Astrocyte (in vitro differentiated cells and primary cell): ENCODE measurements around the gene SLC27A2. TPM values are rescaled to one million over a fixed set of nuclear protein-coding genes. Genes with fewer than 3 reads are reported as not detected.

Experiments used
- DNase-seq: peaks from one replicate; pipeline ENCODE4 v3.0.0-alpha.2; 2010; ENCODE audit warnings: low read depth
- FAIRE-seq: peaks from 2 replicates; lab custom pipeline; 2011; peaks lifted over from hg19 to GRCh38; lab: Jason Lieb, UNC
- H2AFZ ChIP-seq: 2 replicates; pipeline ENCODE4 v1.6.0; 2012; ENCODE audit warnings: low read depth, low read length, inconsistent platforms
- H3K27ac ChIP-seq: 2 replicates; pipeline ENCODE4 v1.5.1; 2011; ENCODE audit warnings: low read depth, low read length, inconsistent platforms
- H3K27me3 ChIP-seq: 2 replicates; pipeline ENCODE4 v1.6.0; 2011; ENCODE audit warnings: low read length, inconsistent platforms; ENCODE audit not compliant: insufficient read depth
- H3K36me3 ChIP-seq: 2 replicates; pipeline ENCODE4 v1.5.1; 2011; ENCODE audit warnings: low read length, inconsistent platforms; ENCODE audit not compliant: insufficient read depth
- H3K4me1 ChIP-seq: 2 replicates; pipeline ENCODE4 v1.5.1; 2011; ENCODE audit warnings: low read length, inconsistent platforms; ENCODE audit not compliant: insufficient read depth
- H3K4me2 ChIP-seq: 2 replicates; pipeline ENCODE4 v1.6.0; 2012; ENCODE audit warnings: low read length, inconsistent platforms
- H3K4me3 ChIP-seq: 2 replicates; pipeline ENCODE4 v1.5.1; 2011; ENCODE audit warnings: low read depth, mild to moderate bottlenecking, low read length, inconsistent platforms; ENCODE audit not compliant: insufficient read depth
- H3K79me2 ChIP-seq: 2 replicates; pipeline ENCODE4 v1.6.0; 2012; ENCODE audit warnings: mild to moderate bottlenecking, low read length, inconsistent platforms; ENCODE audit not compliant: insufficient read depth
- H3K9ac ChIP-seq: 2 replicates; pipeline ENCODE4 v1.6.0; 2012; ENCODE audit warnings: mild to moderate bottlenecking, low read length, inconsistent platforms
- H3K9me3 ChIP-seq: 2 replicates; pipeline ENCODE4 v1.5.1; 2012; ENCODE audit warnings: low read depth, mild to moderate bottlenecking, low read length, inconsistent platforms; ENCODE audit not compliant: insufficient read depth
- H4K20me1 ChIP-seq: 2 replicates; pipeline ENCODE4 v1.6.0; 2012; ENCODE audit warnings: low read length, inconsistent platforms; ENCODE audit not compliant: insufficient read depth
- H3K27ac Mint-ChIP-seq: one replicate; pipeline ENCODE4 v1.8.0; 2021; ENCODE audit warnings: mild to moderate bottlenecking, mixed read lengths; ENCODE audit not compliant: unreplicated experiment
- H3K27me3 Mint-ChIP-seq: one replicate; pipeline ENCODE4 v1.8.0; 2021; ENCODE audit warnings: low read depth, mixed read lengths; ENCODE audit not compliant: unreplicated experiment
- H3K36me3 Mint-ChIP-seq: one replicate; pipeline ENCODE4 v1.8.0; 2021; ENCODE audit warnings: low read depth, mixed read lengths; ENCODE audit not compliant: unreplicated experiment
- H3K4me1 Mint-ChIP-seq: one replicate; pipeline ENCODE4 v1.8.0; 2021; ENCODE audit warnings: low read depth, mixed read lengths; ENCODE audit not compliant: unreplicated experiment
- H3K4me3 Mint-ChIP-seq: one replicate; pipeline ENCODE4 v1.8.0; 2021; ENCODE audit warnings: mild to moderate bottlenecking, moderate library complexity, mixed read lengths; ENCODE audit not compliant: unreplicated experiment
- H3K9me3 Mint-ChIP-seq: one replicate; pipeline ENCODE4 v1.8.0; 2021; ENCODE audit warnings: mild to moderate bottlenecking, mixed read lengths; ENCODE audit not compliant: unreplicated experiment
- EZH2 ChIP-seq: IDR thresholded peaks from 2 replicates; pipeline ENCODE4 v1.6.1; 2012; ENCODE audit warnings: mild to moderate bottlenecking, low read length, inconsistent platforms; ENCODE audit not compliant: insufficient read depth
- total RNA-seq: library from RNA; stranded (reverse); gene quantifications from 2 replicates; pipeline ENCODE4 v1.2.1, GENCODE V29; 2021
- TF ChIP-seq, protein P1 (sequence below): IDR thresholded peaks from 2 replicates; pipeline ENCODE4 v1.5.1; 2011; ENCODE audit warnings: low read depth, mild to moderate bottlenecking, inconsistent platforms, low read length, moderate library complexity; ENCODE audit not compliant: insufficient read depth

SLC27A2 gene
- total RNA-seq, 1 donor from 2014 or later: 0.82 TPM

DNA sequence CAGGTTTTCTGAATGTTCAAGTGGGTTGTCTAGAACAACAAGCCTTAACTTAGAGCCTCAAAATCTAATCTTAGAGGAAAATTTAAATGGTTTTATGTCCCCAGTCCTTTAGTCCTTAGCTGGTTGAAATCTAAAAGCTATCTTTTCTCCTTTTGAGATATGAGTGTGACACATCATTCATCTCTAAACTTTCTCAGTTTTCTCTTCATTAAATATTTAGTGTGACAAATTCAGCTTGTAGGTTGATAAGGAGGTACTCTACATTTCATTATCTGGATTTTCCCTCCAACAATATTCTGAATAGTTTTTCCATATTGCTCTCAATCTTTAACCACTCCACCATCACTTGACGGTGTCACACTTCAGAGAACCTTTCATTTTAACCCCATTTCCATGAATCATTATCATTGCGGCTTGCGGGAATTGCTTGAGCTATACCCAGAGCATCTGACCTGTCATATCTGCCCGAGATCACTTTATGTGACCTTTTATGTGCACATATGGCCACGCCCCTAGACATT, 46.9 kb upstream of the SLC27A2 start:
- no peaks in the 10 kb centered on the region for H4K20me1 ChIP-seq
- no peak overlapping the region for H3K4me3 ChIP-seq
- FAIRE-seq (no peak), DNase-seq (peak; percentile 65)
- TF ChIP-seq, protein P1, sequence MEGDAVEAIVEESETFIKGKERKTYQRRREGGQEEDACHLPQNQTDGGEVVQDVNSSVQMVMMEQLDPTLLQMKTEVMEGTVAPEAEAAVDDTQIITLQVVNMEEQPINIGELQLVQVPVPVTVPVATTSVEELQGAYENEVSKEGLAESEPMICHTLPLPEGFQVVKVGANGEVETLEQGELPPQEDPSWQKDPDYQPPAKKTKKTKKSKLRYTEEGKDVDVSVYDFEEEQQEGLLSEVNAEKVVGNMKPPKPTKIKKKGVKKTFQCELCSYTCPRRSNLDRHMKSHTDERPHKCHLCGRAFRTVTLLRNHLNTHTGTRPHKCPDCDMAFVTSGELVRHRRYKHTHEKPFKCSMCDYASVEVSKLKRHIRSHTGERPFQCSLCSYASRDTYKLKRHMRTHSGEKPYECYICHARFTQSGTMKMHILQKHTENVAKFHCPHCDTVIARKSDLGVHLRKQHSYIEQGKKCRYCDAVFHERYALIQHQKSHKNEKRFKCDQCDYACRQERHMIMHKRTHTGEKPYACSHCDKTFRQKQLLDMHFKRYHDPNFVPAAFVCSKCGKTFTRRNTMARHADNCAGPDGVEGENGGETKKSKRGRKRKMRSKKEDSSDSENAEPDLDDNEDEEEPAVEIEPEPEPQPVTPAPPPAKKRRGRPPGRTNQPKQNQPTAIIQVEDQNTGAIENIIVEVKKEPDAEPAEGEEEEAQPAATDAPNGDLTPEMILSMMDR: no peak
- TF ChIP-seq EZH2: no peak
- Mint-ChIP-seq H3K27ac (peak overlapping the region; percentile 71), H3K27me3 (no peaks in the 10 kb centered on the region), H3K36me3 (no peaks in the 10 kb centered on the region), H3K4me3 (no peak overlapping the region), H3K9me3 (no peaks in the 10 kb centered on the region), H3K4me1 (peaks cover 15% of the 10 kb centered on the region)
- no peaks in the 10 kb centered on the region for H3K9me3 ChIP-seq
- H2AFZ ChIP-seq: no peak overlapping the region
- H3K4me1 ChIP-seq: peaks cover 13% of the 10 kb centered on the region
- no peaks in the 10 kb centered on the region for H3K27me3 ChIP-seq
- H3K4me2 ChIP-seq: peak overlapping the region; percentile 42
- H3K36me3 ChIP-seq: no peaks in the 10 kb centered on the region
- no peaks in the 10 kb centered on the region for H3K79me2 ChIP-seq
- H3K9ac ChIP-seq: peak overlapping the region; percentile 29
- peak overlapping the region; percentile 70 for H3K27ac ChIP-seq

DNA sequence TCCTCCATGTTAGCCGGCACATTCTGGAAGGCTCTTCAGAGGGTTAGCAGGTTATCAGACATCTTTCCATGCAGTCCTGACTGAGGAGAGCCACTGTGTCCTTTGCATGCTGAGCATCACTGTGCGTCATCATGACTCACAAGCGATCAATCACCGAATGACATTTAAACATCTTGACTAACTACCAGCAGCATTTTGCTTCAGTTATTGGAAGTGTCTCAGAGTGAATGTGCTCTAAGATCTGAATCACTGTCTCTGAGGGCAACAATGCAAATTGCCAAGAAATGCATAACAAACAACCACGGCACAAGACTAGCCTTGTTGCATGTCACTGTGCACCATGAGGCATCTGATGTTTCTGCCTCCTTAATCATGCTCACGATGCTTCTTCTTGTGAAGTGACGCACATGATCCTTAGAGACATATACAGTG, 44.6 kb upstream of the SLC27A2 start:
- Mint-ChIP-seq H3K27me3 (no peaks in the 10 kb centered on the region), H3K4me3 (no peak overlapping the region), H3K9me3 (peaks cover 3% of the 10 kb centered on the region), H3K36me3 (no peaks in the 10 kb centered on the region), H3K4me1 (peaks cover 15% of the 10 kb centered on the region), H3K27ac (no peak overlapping the region)
- Histone ChIP-seq H3K27me3 (no peaks in the 10 kb centered on the region), H3K4me3 (no peak overlapping the region), H2AFZ (no peak overlapping the region), H4K20me1 (no peaks in the 10 kb centered on the region), H3K4me2 (peak overlapping the region; percentile 10), H3K4me1 (peaks cover 13% of the 10 kb centered on the region), H3K27ac (peak overlapping the region; percentile 60), H3K36me3 (no peaks in the 10 kb centered on the region), H3K9me3 (no peaks in the 10 kb centered on the region), H3K79me2 (no peaks in the 10 kb centered on the region), H3K9ac (peak overlapping the region; percentile 47)
- DNase-seq: peak; percentile 99
- TF ChIP-seq EZH2: no peak
- TF ChIP-seq, protein P1: no peak
- FAIRE-seq: peak; percentile 88

DNA sequence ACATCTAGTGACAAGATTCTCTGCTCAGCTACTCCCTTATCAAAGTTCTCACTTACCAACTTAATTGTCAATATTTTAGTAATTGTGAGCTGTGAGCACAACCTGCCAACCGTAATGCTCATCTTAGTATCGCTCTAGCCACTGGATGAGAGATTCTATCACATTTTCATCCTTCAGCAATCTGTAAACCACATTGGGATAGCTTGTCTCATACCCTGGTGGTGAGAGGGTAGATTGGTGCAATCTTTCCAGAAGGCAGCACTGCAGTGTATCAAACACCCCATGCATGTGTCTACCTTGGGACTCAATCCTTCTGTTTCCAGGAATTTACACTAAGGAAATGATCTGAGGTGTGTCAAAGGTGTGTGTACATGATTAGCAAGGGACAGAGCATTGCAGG, 44.1 kb upstream of the SLC27A2 start:
- peak overlapping the region; percentile 60 for H3K27ac ChIP-seq

More for the DNA sequence above, 44.1 kb upstream of the SLC27A2 start:
- Mint-ChIP-seq H3K4me3 (no peak overlapping the region), H3K36me3 (no peaks in the 10 kb centered on the region), H3K4me1 (peaks cover 15% of the 10 kb centered on the region), H3K9me3 (peaks cover 3% of the 10 kb centered on the region), H3K27ac (no peak overlapping the region), H3K27me3 (no peaks in the 10 kb centered on the region)
- Histone ChIP-seq H3K4me1 (peaks cover 13% of the 10 kb centered on the region), H3K9me3 (no peaks in the 10 kb centered on the region), H3K36me3 (no peaks in the 10 kb centered on the region), H3K4me3 (no peak overlapping the region), H3K9ac (peak overlapping the region; percentile 47), H3K79me2 (no peaks in the 10 kb centered on the region), H3K27me3 (no peaks in the 10 kb centered on the region), H4K20me1 (no peaks in the 10 kb centered on the region), H2AFZ (no peak overlapping the region), H3K4me2 (peak overlapping the region; percentile 10)
- no peak for FAIRE-seq
- DNase-seq: peak; percentile 12
- TF ChIP-seq, protein P1: no peak
- TF ChIP-seq EZH2: no peak
